KMS-11 (cell line): ENCODE results near the gene SLFN5.

ENCODE experiments used
- H2AFZ ChIP-seq: fragments of 200-600 bp; sonication (generic); 2 replicates; pipeline ENCODE4 v1.6.1; 2016; ENCODE audit warnings: antibody characterized with exemption, mixed run types, low read depth
- H3K27ac ChIP-seq: fragments of 200-600 bp; sonication (generic); 2 replicates; pipeline ENCODE4 v1.6.1; 2016; ENCODE audit warnings: mild to moderate bottlenecking, mixed run types
- H3K27me3 ChIP-seq: fragments of 200-600 bp; sonication (generic); 2 replicates; pipeline ENCODE4 v1.6.1; 2017; ENCODE audit warnings: mild to moderate bottlenecking, low read depth, mixed run types, moderate library complexity; ENCODE audit not compliant: insufficient read depth
- H3K36me3 ChIP-seq: fragments of 200-600 bp; sonication (generic); 2 replicates; pipeline ENCODE4 v1.6.1; 2017; ENCODE audit warnings: mild to moderate bottlenecking, mixed run types; ENCODE audit not compliant: insufficient read depth
- H3K4me1 ChIP-seq: fragments of 200-600 bp; sonication (generic); 2 replicates; pipeline ENCODE4 v1.6.1; 2016; ENCODE audit warnings: mild to moderate bottlenecking, low read depth, mixed run types; ENCODE audit not compliant: poor library complexity, severe bottlenecking
- H3K4me2 ChIP-seq: fragments of 200-600 bp; sonication (generic); 2 replicates; pipeline ENCODE4 v1.7.0; 2016; ENCODE audit warnings: mild to moderate bottlenecking, mixed run types
- H3K4me3 ChIP-seq: fragments of 200-600 bp; sonication (generic); IDR thresholded peaks from 2 replicates; pipeline ENCODE4 v1.6.1; 2017; ENCODE audit warnings: low read depth, low read length, mixed read lengths; ENCODE audit not compliant: insufficient read depth
- H3K79me2 ChIP-seq: fragments of 200-600 bp; sonication (generic); 2 replicates; pipeline ENCODE4 v1.6.1; 2016; ENCODE audit warnings: low read depth, mixed run types; ENCODE audit not compliant: insufficient read depth
- H3K9ac ChIP-seq: fragments of 200-600 bp; sonication (generic); 2 replicates; pipeline ENCODE4 v1.6.1; 2016; ENCODE audit warnings: mild to moderate bottlenecking, mixed run types
- H4K20me1 ChIP-seq: fragments of 200-600 bp; sonication (generic); 2 replicates; pipeline ENCODE4 v1.6.1; 2016; ENCODE audit warnings: mild to moderate bottlenecking, mixed run types; ENCODE audit not compliant: insufficient read depth
- TF ChIP-seq, protein P1 (sequence below): fragments of 200-600 bp; sonication (generic); conservative IDR thresholded peaks from 2 replicates; pipeline ENCODE4 v1.6.1; 2017; ENCODE audit warnings: low read depth, mild to moderate bottlenecking, antibody characterized with exemption, low read length, moderate library complexity, mixed read lengths

SLFN5 gene

DNA sequence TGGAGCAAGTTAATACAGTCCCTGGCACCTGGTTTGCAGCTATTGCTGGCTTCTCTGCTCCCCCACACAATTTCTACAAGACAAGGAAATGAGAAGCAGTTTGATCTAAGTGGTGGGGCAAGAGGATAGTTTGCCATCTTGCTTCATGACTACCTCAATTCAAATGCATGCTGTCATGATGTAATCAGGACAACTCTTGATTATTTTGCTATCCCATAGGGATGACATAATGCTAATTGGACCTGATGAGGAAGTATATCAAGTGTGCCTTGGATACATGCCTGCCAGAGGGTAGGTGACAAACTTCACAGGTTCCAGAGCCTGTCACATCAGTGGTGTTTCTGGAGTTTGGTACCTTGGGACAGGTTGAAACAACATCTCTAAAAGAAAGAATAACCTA is 40.9 kb downstream of the SLFN5 start:
- Histone ChIP-seq H3K79me2 (no peaks in the 10 kb centered on the region), H3K27me3 (no peaks in the 10 kb centered on the region), H3K9ac (no peak overlapping the region), H3K4me1 (no peaks in the 10 kb centered on the region), H4K20me1 (no peaks in the 10 kb centered on the region), H3K27ac (no peak overlapping the region), H3K4me2 (no peak overlapping the region), H3K4me3 (no peak overlapping the region), H2AFZ (no peak overlapping the region), H3K36me3 (no peaks in the 10 kb centered on the region)
- TF ChIP-seq, protein P1, sequence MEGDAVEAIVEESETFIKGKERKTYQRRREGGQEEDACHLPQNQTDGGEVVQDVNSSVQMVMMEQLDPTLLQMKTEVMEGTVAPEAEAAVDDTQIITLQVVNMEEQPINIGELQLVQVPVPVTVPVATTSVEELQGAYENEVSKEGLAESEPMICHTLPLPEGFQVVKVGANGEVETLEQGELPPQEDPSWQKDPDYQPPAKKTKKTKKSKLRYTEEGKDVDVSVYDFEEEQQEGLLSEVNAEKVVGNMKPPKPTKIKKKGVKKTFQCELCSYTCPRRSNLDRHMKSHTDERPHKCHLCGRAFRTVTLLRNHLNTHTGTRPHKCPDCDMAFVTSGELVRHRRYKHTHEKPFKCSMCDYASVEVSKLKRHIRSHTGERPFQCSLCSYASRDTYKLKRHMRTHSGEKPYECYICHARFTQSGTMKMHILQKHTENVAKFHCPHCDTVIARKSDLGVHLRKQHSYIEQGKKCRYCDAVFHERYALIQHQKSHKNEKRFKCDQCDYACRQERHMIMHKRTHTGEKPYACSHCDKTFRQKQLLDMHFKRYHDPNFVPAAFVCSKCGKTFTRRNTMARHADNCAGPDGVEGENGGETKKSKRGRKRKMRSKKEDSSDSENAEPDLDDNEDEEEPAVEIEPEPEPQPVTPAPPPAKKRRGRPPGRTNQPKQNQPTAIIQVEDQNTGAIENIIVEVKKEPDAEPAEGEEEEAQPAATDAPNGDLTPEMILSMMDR: no peak

GRCh38 chr17:35284955-35285354 is 42.1 kb downstream of the SLFN5 start:
- TF ChIP-seq, protein P1: no peak
- Histone ChIP-seq H3K27me3 (no peaks in the 10 kb centered on the region), H3K4me1 (peaks cover 4% of the 10 kb centered on the region), H3K4me2 (no peak overlapping the region), H3K9ac (no peak overlapping the region), H4K20me1 (no peaks in the 10 kb centered on the region), H3K27ac (no peak overlapping the region), H2AFZ (no peak overlapping the region), H3K4me3 (no peak overlapping the region), H3K36me3 (no peaks in the 10 kb centered on the region), H3K79me2 (no peaks in the 10 kb centered on the region)

DNA sequence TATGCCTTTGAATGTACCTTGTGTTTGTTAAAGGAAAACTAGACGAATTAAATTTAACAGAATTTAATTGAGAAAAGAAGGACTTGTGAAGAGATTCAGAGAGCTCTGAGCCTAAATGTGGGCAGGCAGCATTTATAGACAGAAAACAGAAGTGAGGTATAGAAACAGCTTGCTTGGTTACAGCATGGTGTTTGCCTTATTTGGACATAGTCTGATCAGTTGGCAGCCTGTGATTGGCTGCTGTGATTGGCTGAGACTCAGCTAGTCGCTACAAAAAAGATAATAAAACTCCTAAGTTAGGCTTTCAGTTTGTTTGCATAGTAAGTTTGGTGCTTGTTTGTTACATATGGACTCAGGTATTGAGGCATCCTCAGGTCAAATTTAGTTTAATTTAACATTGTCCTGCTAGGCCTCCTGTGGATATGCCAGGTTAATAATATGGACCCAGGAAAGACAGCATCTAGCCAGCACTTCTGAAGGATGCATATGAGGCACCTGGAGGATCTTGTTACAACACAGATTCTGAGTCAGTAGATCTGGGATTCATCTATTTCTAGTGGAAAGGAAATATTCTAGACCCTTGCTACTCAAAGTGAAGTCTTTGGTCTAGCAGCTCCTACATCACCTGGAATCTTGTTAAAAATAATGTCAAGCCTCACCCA is 43.4 kb downstream of the SLFN5 start:
- Histone ChIP-seq H3K4me2 (no peak overlapping the region), H3K36me3 (no peaks in the 10 kb centered on the region), H3K4me3 (no peak overlapping the region), H4K20me1 (no peaks in the 10 kb centered on the region), H3K79me2 (no peaks in the 10 kb centered on the region), H3K27ac (no peak overlapping the region), H2AFZ (no peak overlapping the region), H3K27me3 (no peaks in the 10 kb centered on the region), H3K4me1 (peaks cover 4% of the 10 kb centered on the region), H3K9ac (no peak overlapping the region)
- TF ChIP-seq, protein P1: no peak

DNA sequence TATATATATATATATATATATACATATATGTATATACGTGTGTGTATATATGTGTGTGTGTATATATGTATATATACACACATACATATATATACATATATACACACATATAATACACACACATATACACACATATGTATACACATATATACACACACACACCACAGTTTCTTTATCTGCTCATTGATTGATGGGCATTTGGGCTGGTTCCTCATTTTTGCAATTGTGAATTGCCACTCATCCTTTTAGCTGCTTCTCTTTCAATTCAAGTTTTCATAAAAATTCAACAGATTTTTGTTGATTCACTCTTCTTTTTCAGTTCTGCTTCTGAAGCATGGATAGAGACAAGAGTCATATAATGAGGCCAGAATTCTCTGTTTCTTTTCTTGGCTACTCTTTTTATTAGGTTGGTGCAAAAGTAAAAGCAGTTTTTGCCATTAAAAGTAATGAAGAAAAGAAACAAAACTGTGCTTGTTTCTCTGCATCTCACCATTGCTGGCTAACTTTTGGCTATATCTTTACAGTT is 44.5 kb downstream of the SLFN5 start:
- no peaks in the 10 kb centered on the region for H4K20me1 ChIP-seq
- no peaks in the 10 kb centered on the region for H3K36me3 ChIP-seq
- H3K27ac ChIP-seq: no peak overlapping the region
- no peak overlapping the region for H3K4me3 ChIP-seq
- peaks cover 4% of the 10 kb centered on the region for H3K4me1 ChIP-seq
- H2AFZ ChIP-seq: no peak overlapping the region
- no peak overlapping the region for H3K9ac ChIP-seq
- no peaks in the 10 kb centered on the region for H3K27me3 ChIP-seq
- H3K4me2 ChIP-seq: no peak overlapping the region
- H3K79me2 ChIP-seq: no peaks in the 10 kb centered on the region
- TF ChIP-seq, protein P1: no peak
